GM10847 (cell line): Measurements from ENCODE around the gene PGRMC2.

Experiments
- POLR2A ChIP-seq: IDR thresholded peaks from 2 replicates; pipeline ENCODE4 v1.6.1; 2011; ENCODE audit not compliant: insufficient read length; ENCODE audit errors: extremely low read depth

Gene PGRMC2

DNA sequence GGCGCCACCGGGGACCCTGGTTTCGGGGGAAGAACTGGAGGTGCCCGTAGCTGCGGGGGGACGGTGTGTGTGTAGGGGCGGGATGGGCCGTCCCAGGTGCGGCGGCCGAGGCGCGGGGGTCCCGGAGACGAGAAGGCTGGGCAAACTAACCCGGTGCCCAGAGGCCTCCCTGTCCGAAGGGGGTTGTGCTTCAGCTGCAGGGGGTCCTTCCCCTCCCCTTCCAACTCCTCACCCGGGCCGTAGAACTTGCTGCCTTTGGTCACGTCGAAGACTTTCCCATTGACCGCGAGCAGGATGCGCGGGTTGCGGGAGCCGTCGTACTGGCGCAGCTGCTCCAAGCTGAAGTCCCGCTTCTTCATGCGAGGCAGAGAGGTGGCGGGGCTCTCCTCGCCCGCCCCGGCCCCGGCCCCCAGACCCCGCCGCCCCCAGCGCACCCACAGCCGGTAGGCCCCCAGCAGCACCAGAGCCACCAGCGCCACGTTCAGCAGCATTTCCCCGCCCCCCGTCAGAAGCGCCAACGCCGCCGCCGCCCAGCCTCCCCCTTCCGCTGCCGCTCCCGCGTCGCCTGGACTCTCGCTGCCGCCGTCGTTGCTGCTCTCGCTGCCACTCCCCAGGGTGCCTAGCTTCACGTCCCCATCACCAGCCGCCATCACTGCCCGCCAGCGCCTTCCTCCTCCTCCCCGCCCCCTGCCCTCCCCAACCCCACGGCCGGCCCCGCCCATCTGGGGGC lies at the start of gene PGRMC2:
Gene PGRMC2, minus strand, starts transcription at position 673 of the 730 bp plus-strand sequence. Its CDS starts 23 bp downstream, at position 650.
- peak; percentile 51 for TF ChIP-seq POLR2A

DNA sequence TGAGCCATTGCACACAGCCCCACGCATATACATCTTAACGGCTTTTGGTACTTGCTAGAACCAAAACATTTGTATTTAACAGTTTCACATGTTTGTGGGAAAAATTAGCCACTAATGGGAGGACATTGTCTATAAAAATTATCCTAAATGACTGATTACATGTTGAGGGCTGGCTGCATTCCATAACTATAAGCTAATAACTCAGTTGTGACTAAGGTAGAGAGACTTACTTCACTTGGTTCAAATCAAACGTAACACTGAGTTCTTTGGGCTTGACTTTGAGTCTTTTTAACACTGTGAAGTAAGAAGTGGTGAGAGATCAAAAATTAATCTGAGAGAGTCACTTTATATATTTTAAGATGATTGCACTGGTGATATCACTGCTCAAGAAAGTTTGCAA lies 47.9 kb upstream of the PGRMC2 start:
- TF ChIP-seq POLR2A = no peak

GRCh38 chr4:128334256-128334655 lies 46.6 kb upstream of the PGRMC2 start:
- no peak for TF ChIP-seq POLR2A

DNA sequence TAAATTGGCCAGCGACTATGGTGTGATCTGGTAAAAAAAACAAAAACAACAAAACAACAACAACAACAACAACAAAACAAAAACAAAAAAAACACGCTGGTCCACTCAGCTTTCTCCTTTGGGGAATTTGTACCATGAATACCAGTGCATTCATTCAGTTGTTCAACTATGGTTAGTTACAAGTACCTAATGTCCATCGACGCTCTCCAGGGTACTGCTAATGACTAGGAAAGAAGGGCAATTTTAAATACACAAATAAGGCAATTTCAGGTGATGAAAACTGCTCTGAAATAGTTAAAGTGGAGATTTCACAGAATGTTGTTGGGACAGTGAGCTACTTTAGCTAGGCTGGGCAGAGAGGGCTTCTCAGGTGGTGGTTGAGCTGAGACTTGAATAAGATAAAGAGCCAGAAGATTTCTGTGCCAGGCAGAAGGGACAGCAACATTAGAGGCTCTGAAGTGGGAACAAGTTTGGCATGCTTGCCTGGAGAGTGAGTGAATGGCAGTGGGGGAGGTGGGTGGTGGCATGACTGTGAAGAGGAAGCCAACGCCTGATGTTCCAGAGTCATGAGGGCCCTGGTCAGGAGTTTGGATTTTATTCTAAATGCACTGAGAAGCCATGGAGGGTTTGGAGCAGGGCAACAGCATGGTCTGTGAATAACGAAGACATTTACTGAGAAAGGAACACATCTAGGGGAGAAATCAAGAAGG lies 45.9 kb upstream of the PGRMC2 start:
- no peak for TF ChIP-seq POLR2A

- TF ChIP-seq POLR2A = no peak
Measured at GRCh38 chr4:128332081-128332480, 44.5 kb upstream of the PGRMC2 start.

DNA sequence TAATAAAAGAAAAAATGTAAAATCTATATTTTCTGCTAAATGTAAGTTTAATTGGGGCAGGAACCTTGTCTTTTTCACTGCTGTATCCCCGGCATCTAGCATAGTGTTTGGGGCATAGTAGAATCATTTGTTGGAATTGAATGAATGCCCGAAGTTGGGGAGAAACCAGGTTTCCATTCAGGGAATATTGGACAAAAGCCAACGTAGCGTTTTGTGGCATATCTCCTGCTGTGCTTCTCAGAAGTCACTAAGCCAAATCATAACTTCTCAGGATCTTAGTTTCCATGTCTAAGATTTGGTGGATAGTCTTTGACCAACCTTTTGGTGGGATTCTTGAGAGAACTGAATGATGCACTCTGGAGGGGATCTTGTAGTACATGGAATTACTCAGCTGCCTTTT lies 42.0 kb upstream of the PGRMC2 start:
- no peak for TF ChIP-seq POLR2A

DNA sequence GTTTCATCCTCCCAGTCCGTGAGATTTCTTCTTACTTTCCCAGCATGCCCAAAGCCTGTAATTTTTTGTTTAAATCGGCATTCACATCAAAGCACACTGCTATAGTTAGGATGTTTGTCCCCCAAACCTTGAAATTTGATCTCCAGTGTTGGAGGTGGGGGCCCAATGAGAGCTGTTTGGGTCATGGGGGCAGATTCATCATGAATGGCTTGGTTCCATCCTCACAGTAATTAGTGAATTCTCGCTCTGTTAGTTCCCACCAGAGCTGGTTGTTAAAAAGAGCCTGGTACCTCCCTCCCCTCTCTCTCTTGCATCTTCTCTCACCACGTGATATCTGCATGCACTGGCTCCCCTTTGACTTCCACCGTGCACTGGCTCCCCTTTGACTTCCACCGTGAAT lies 40.5 kb upstream of the PGRMC2 start:
- TF ChIP-seq POLR2A = no peak

DNA sequence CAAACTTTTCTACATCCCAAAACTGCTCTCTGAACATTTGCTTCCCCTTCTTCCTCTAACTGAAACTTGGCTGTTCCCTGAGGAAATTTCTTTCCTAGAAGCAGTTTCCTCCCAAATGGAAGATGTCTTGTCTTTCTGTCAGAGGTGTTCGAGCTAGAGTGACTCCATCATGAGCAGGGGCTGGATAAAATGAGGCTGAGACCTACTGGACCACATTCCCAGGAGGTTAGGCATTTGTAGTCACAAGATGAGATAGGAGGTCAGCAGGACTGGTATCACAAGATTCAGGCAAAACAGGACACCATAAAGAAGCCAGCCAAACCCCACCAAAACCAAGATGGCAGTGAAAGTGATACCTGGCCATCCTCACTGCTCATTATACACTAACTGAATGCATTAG lies 35.8 kb upstream of the PGRMC2 start:
- TF ChIP-seq POLR2A = no peak

- no peak for TF ChIP-seq POLR2A
Measured at GRCh38 chr4:128322986-128323385, 35.4 kb upstream of the PGRMC2 start.

DNA sequence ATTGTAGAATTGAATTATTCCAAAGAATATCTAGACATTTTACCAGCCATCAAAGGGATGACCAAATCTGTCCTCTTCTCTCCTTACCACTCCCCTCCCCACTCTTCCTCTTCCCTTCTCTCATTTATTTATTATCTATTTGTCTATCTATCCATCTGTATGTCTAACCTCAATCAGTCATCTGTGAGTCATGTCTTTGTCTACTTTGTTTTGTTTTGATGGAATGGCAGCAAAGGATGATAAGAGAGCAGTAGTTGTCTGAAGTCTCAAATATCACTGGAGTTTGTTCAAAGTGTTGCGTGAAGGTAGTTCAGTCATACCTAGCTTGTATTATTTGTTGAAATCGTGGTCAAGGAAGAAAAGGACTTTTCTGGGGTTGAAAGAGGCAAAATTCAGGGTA lies 34.7 kb upstream of the PGRMC2 start:
- TF ChIP-seq POLR2A = no peak

DNA sequence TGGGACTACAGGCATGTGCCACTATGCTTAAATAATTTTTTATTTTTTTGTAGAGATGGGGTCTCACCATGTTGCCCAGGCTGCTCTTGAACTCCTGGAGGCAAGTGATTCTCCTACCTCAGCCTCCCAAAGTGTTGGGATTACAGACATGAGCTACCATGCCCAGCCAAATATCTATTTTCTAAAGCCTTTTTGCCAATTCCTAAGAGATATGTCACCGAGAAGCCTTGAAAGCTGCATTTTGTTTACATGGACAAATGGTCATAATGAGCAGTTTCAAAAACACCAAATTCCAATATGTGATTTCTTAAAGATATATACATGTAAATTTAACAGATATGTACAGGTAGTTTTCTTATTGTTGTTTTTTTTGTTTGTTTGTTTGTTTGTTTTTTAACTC lies 33.0 kb upstream of the PGRMC2 start:
- TF ChIP-seq POLR2A = no peak

GRCh38 chr4:128315756-128316520 lies 28.3 kb upstream of the PGRMC2 start:
- TF ChIP-seq POLR2A = no peak

- TF ChIP-seq POLR2A = no peak
Measured at GRCh38 chr4:128311659-128312403, 24.2 kb upstream of the PGRMC2 start.

DNA sequence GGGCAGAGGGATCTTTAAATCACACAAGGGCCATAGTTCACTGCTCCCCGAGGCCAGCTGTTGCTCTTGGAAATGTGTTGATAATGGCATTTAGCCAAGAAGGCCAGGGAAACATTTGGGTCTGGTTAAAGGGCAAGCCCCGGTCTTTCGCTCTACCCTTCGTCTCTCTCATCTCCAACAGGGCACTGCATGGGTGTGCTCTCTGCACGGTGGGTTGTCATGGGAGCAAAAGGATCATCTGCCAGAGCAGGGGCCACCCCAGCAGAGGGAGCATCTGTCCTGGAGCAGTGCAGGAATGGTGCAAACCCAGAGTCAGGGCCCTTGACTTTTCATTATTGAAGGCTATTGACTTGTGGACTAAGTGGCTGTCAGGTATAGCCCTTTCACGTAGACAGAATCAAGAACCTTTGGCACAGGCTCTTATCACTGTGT lies 22.7 kb upstream of the PGRMC2 start:
- TF ChIP-seq POLR2A = no peak

DNA sequence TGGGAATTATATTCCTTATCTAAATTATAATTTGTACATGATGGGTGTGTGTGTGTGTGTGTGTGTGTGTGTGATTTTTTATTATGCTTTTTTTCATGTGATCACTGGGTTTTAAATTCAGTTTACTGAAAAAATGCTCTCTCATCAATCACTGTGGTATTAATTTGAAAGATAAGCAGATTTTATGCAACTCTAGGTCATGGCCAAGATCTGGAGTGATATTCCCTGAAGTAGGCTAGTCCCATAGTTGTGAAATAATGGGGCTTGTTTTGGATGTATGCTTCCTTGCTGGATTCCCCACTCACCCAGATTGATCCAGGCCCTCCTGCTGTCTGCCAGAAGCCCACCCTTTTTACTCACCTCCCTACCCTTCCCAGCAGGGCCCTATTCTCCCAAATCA lies 22.0 kb upstream of the PGRMC2 start:
- TF ChIP-seq POLR2A = no peak
